CD4-positive, alpha-beta T cell treated with Interleukin-4 for 1 hour (primary cell): ENCODE data around the gene DESI2.
A peak's percentile ranks its signal among the peaks of the same experiment; 100 is the strongest.

Source experiments
- DNase-seq, 2 donors: peaks; one replicate each; pipeline ENCODE4 v3.0.0-alpha.2; 2020 to 2022

Gene DESI2

GRCh38 chr1:244652623-244653438, at the start of gene DESI2:
TSS of gene DESI2 (plus strand) at chr1:244653126. CDS start at chr1:244653314, 188 bp downstream.
- peak; percentile 100 for DNase-seq

GRCh38 chr1:244603498-244603897, 49.4 kb upstream of the DESI2 start:
- peak in 1 of 2 donors; percentile 56 for DNase-seq

GRCh38 chr1:244605835-244606370, 47.0 kb upstream of the DESI2 start:
- no peak for DNase-seq

GRCh38 chr1:244614113-244614836, 38.7 kb upstream of the DESI2 start:
- DNase-seq, result no peak

- DNase-seq, result no peak
These were observed 38.0 kb upstream of the DESI2 start for GRCh38 chr1:244614879-244615278.

- no peak for DNase-seq
These were observed 37.6 kb upstream of the DESI2 start for GRCh38 chr1:244615301-244615700.

GRCh38 chr1:244626709-244627108, 26.2 kb upstream of the DESI2 start:
- DNase-seq, result no peak

- no peak for DNase-seq
These were observed 24.1 kb upstream of the DESI2 start for GRCh38 chr1:244628789-244629188.

- no peak for DNase-seq
These were observed 19.8 kb upstream of the DESI2 start for GRCh38 chr1:244633140-244633539.

- DNase-seq, result no peak
These were observed 18.4 kb upstream of the DESI2 start for GRCh38 chr1:244634546-244634945.

GRCh38 chr1:244636488-244637259, 16.3 kb upstream of the DESI2 start:
- no peak for DNase-seq

- no peak for DNase-seq
These were observed 13.4 kb upstream of the DESI2 start for GRCh38 chr1:244639561-244639960.

- DNase-seq, result no peak
These were observed 12.0 kb upstream of the DESI2 start for GRCh38 chr1:244640917-244641316.

GRCh38 chr1:244642526-244642925, 10.4 kb upstream of the DESI2 start:
- no peak for DNase-seq

- no peak for DNase-seq
These were observed 9.9 kb upstream of the DESI2 start for GRCh38 chr1:244642988-244643387.

- DNase-seq, result no peak
These were observed 7.5 kb upstream of the DESI2 start for GRCh38 chr1:244645414-244645813.

- DNase-seq, result no peak
These were observed 7.0 kb upstream of the DESI2 start for GRCh38 chr1:244645890-244646289.

- no peak for DNase-seq
These were observed 5.1 kb upstream of the DESI2 start for GRCh38 chr1:244647819-244648218.

- no peak for DNase-seq
These were observed 837 bp upstream of the DESI2 start for GRCh38 chr1:244651956-244652622.

GRCh38 chr1:244653439-244654107, 647 bp downstream of the DESI2 start:
- no peak for DNase-seq

GRCh38 chr1:244654108-244655038, 1.4 kb downstream of the DESI2 start:
- DNase-seq, result no peak
